A549 (cell line): ENCODE data around the gene ANO6.

Source experiments
- CEBPB ChIP-seq, 2 experiments: fragments of >200 bp in 1 of 2; sonication (Bioruptor Twin) in 1 of 2; formaldehyde crosslinking in 1 of 2; IDR thresholded peaks; 2 replicates each; pipeline ENCODE4 v1.6.1; 2012 to 2016
- CTCF ChIP-seq: fragments of >200 bp; sonication (Bioruptor Twin); formaldehyde crosslinking; IDR thresholded peaks from 3 replicates; pipeline ENCODE4 v1.5.1; 2016
- ZC3H11A ChIP-seq: fragments of 450-650 bp; IDR thresholded peaks from 2 replicates; pipeline ENCODE4 v1.6.1; 2014; ENCODE audit warnings: antibody characterized with exemption, mild to moderate bottlenecking

- TF ChIP-seq CEBPB (IDR thresholded peaks at IDR 0.05) = no peak
- TF ChIP-seq CTCF = no peak
- TF ChIP-seq ZC3H11A = no peak
Measured at GRCh38 chr12:45213107-45213506, 2.8 kb upstream of the ANO6 start.
